Gastrocnemius medialis (tissue), 4 donors: ENCODE measurements around the gene ARHGAP25. TPM values are rescaled to one million over a fixed set of nuclear protein-coding genes. Genes with fewer than 3 reads are reported as not detected.
A peak's percentile ranks its signal among the peaks of the same experiment; 100 is the strongest.

ENCODE experiments used
- ATAC-seq, 2 donors: fragments of 150-250 bp; one replicate each; pipeline ENCODE4 v1.9.1; 2016
- DNase-seq, 2 donors: peaks; one replicate each; pipeline ENCODE4 v3.0.0-alpha.2; 2019
- H3K27ac ChIP-seq, 4 donors: fragments of 200-600 bp; sonication (generic); 1 replicate in 1 of 4; 2 replicates in 3 of 4; pipeline ENCODE4 v1.5.1; 2016 to 2018; ENCODE audit warnings: mild to moderate bottlenecking in 2 of 4, moderate library complexity in 1 of 4
- H3K27me3 ChIP-seq, 3 donors: fragments of 200-600 bp; sonication (generic) in 2 of 3; 1 replicate in 1 of 3; 2 replicates in 2 of 3; pipeline versions ENCODE4 v1.5.1 to v1.6.0; 2016 to 2019; ENCODE audit warnings: mild to moderate bottlenecking in 1 of 3, moderate library complexity in 1 of 3
- H3K36me3 ChIP-seq, 2 donors: fragments of 200-600 bp; sonication (generic) in 1 of 2; one replicate each; pipeline ENCODE4 v1.5.1; 2017 to 2018
- H3K4me1 ChIP-seq, 2 donors: fragments of 200-600 bp; sonication (generic) in 1 of 2; one replicate each; pipeline ENCODE4 v1.5.1; 2016 to 2017; ENCODE audit warnings: mild to moderate bottlenecking in 2 of 2
- H3K4me3 ChIP-seq, 4 donors: fragments of 200-600 bp; sonication (generic) in 3 of 4; 1 replicate in 1 of 4; 2 replicates in 3 of 4; pipeline ENCODE4 v1.5.1; 2016 to 2019; ENCODE audit warnings: mild to moderate bottlenecking in 2 of 4
- H3K9me3 ChIP-seq, 3 donors: fragments of 200-600 bp; sonication (generic) in 2 of 3; 1 replicate in 1 of 3; 2 replicates in 2 of 3; pipeline ENCODE4 v1.5.1; 2016 to 2019
- CTCF ChIP-seq, 5 experiments: fragments of 450-650 bp in 3 of 5; fragments of 200-600 bp in 2 of 5; sonication (generic) in 2 of 5; IDR thresholded peaks in 4 of 5; conservative IDR thresholded peaks in 1 of 5; 1 replicate in 4 of 5; 2 replicates in 1 of 5; pipeline ENCODE4 v1.5.1; 2016 to 2019; ENCODE audit warnings: antibody characterized with exemption in 5 of 5, mild to moderate bottlenecking in 3 of 5, moderate library complexity in 3 of 5
- POLR2A ChIP-seq, 2 donors: fragments of 450-650 bp; IDR thresholded peaks; one replicate each; pipeline ENCODE4 v1.6.1; 2017; ENCODE audit warnings: antibody characterized with exemption in 2 of 2, mild to moderate bottlenecking in 2 of 2, moderate library complexity in 2 of 2
- in situ Hi-C, 4 donors: fragments of 200-750 bp; cut with MboI; loops; one replicate each; pipeline versions ENCODE4 v1.15.0 to v1.8.0; 2017; ENCODE audit warnings: low sequenced_read_pairs in 4 of 4
- intact Hi-C: fragments of 100-400 bp; cut with DNase I; formaldehyde crosslinking; loops from one replicate; pipeline ENCODE4 v1.15.1; 2023; ENCODE audit warnings: low total_unique reads
- total RNA-seq, 4 donors: library from RNA; depleted of rRNA; stranded (reverse); fragments of >200 nt; gene quantifications; one replicate each; pipeline versions ENCODE4 v1.1.0 to v1.2.3, GENCODE V29; 2016

The ARHGAP25 gene
- total RNA-seq, 4 donors from 2014 or later = 1.9 to 6.8 (median 3.0) TPM

- H3K4me1 ChIP-seq = peaks cover 0 to 14% of the 10 kb centered on the region in 2 donors
- in situ Hi-C loops = no loop called here
- DNase-seq = no peak
- no peak for TF ChIP-seq CTCF (IDR thresholded peaks at IDR 0.05 in 4 of 5, conservative IDR thresholded peaks at IDR 0.05 in 1 of 5)
- no peak for TF ChIP-seq POLR2A (IDR thresholded peaks at IDR 0.05)
- ATAC-seq = no peak
- no peak overlapping the region for H3K4me3 ChIP-seq
- intact Hi-C loops = loop anchor here (5.0 kb wide), 1 partner anchor 63 kb away; no protein-coding TSS in a partner anchor
- no peaks in the 10 kb centered on the region for H3K36me3 ChIP-seq
- peak overlapping the region in 3 of 4 donors; percentile 62 to 72 (median 64) for H3K27ac ChIP-seq
- H3K9me3 ChIP-seq = no peaks in the 10 kb centered on the region
- no peaks in the 10 kb centered on the region for H3K27me3 ChIP-seq
These were observed 35.1 kb downstream of the ARHGAP25 start for GRCh38 chr2:68769586-68770270.

- no peak for DNase-seq
These were observed 35.9 kb downstream of the ARHGAP25 start for GRCh38 chr2:68770271-68771111.

GRCh38 chr2:68771211-68771751 lies 36.7 kb downstream of the ARHGAP25 start:
- H3K27ac ChIP-seq = peak overlapping the region; percentile 56 to 72 (median 63)
- H3K4me1 ChIP-seq = peaks cover 0 to 14% of the 10 kb centered on the region in 2 donors
- ATAC-seq = peak; percentile 48 to 61
- H3K4me3 ChIP-seq = no peak overlapping the region
- intact Hi-C loops = no loop called here
- no peaks in the 10 kb centered on the region for H3K9me3 ChIP-seq
- H3K27me3 ChIP-seq = no peaks in the 10 kb centered on the region
- no peak for DNase-seq
- TF ChIP-seq CTCF (IDR thresholded peaks at IDR 0.05 in 4 of 5, conservative IDR thresholded peaks at IDR 0.05 in 1 of 5) (no peak), POLR2A (IDR thresholded peaks at IDR 0.05) (no peak)
- in situ Hi-C loops = no loop called here
- no peaks in the 10 kb centered on the region for H3K36me3 ChIP-seq

More at GRCh38 chr2:68770271-68771111, 35.9 kb downstream of the ARHGAP25 start:
- peaks cover 0 to 14% of the 10 kb centered on the region in 2 donors for H3K4me1 ChIP-seq
- no peaks in the 10 kb centered on the region for H3K36me3 ChIP-seq
- peak overlapping the region; percentile 56 to 72 (median 63) for H3K27ac ChIP-seq
- H3K4me3 ChIP-seq = no peak overlapping the region
- TF ChIP-seq POLR2A (IDR thresholded peaks at IDR 0.05) (no peak), CTCF (IDR thresholded peaks at IDR 0.05 in 4 of 5, conservative IDR thresholded peaks at IDR 0.05 in 1 of 5) (no peak)
- H3K9me3 ChIP-seq = no peaks in the 10 kb centered on the region
- intact Hi-C loops = no loop called here
- in situ Hi-C loops = no loop called here
- no peak for ATAC-seq
- H3K27me3 ChIP-seq = no peaks in the 10 kb centered on the region

GRCh38 chr2:68772109-68772508 lies 37.5 kb downstream of the ARHGAP25 start:
- H3K9me3 ChIP-seq = no peaks in the 10 kb centered on the region
- ATAC-seq = no peak
- H3K36me3 ChIP-seq = no peaks in the 10 kb centered on the region
- H3K27me3 ChIP-seq = no peaks in the 10 kb centered on the region
- TF ChIP-seq POLR2A (IDR thresholded peaks at IDR 0.05) = no peak
- no peak for TF ChIP-seq CTCF (IDR thresholded peaks at IDR 0.05 in 4 of 5, conservative IDR thresholded peaks at IDR 0.05 in 1 of 5)
- intact Hi-C loops (no loop called here), in situ Hi-C loops (no loop called here)
- H3K27ac ChIP-seq = peak overlapping the region in 3 of 4 donors; percentile 62 to 72 (median 64)
- no peak for DNase-seq
- no peak overlapping the region for H3K4me3 ChIP-seq
- peaks cover 0 to 14% of the 10 kb centered on the region in 2 donors for H3K4me1 ChIP-seq
